OCI-LY7 (cell line): ENCODE measurements around the gene RADIL. TPM values are rescaled to one million over a fixed set of nuclear protein-coding genes. Genes with fewer than 3 reads are reported as not detected.

Source experiments
- BruUV-seq: library from RNA; stranded (reverse); fragments of 400-500 nt; replicated peaks from 2 replicates; lab custom pipeline; 2021; lab: Mats Ljungman, UMichigan
- CTCF ChIA-PET: fragments of 300-600 bp; sonication (Branson Sonifier 250); formaldehyde crosslinking; loops from one replicate; lab custom pipeline; 2022; ENCODE audit warnings: antibody characterized with exemption; ENCODE audit not compliant: unreplicated experiment; lab: Charles Lee
- POLR2A ChIA-PET: fragments of 300-600 bp; sonication (Branson Sonifier 250); formaldehyde crosslinking; loops from one replicate; lab custom pipeline; 2022; ENCODE audit warnings: antibody characterized with exemption; lab: Charles Lee
- DNase-seq: peaks from one replicate; pipeline ENCODE4 v3.0.0-alpha.2; 2015; ENCODE audit warnings: low spot score
- H2AFZ ChIP-seq: fragments of 200-600 bp; sonication (generic), shearing (Covaris generic); 2 replicates; pipeline ENCODE4 v1.6.1; 2014; ENCODE audit warnings: mild to moderate bottlenecking, antibody characterized with exemption, low read length, moderate library complexity
- H3K27ac ChIP-seq: fragments of 200-600 bp; sonication (generic); 2 replicates; pipeline ENCODE4 v1.5.1; 2014; ENCODE audit warnings: mixed run types, low read depth, mild to moderate bottlenecking, moderate library complexity, low read length, inconsistent platforms; ENCODE audit not compliant: poor library complexity, severe bottlenecking
- H3K36me3 ChIP-seq: fragments of 200-600 bp; sonication (generic); 2 replicates; pipeline ENCODE4 v1.6.1; 2014; ENCODE audit warnings: mild to moderate bottlenecking, antibody characterized with exemption, low read length, moderate library complexity, mixed read lengths; ENCODE audit not compliant: insufficient read depth
- H3K4me1 ChIP-seq: fragments of 200-600 bp; sonication (generic); 2 replicates; pipeline ENCODE4 v1.5.1; 2014; ENCODE audit warnings: mild to moderate bottlenecking, low read length; ENCODE audit not compliant: insufficient read depth, poor library complexity, severe bottlenecking
- H3K4me2 ChIP-seq: fragments of 200-600 bp; sonication (generic); 2 replicates; pipeline ENCODE4 v1.6.1; 2014; ENCODE audit warnings: mild to moderate bottlenecking, low read length
- H3K4me3 ChIP-seq: fragments of 200-600 bp; sonication (generic); 2 replicates; pipeline ENCODE4 v1.5.1; 2014; ENCODE audit warnings: mild to moderate bottlenecking, low read depth, low read length; ENCODE audit not compliant: poor library complexity, severe bottlenecking
- H3K79me2 ChIP-seq: fragments of 200-600 bp; sonication (generic); 2 replicates; pipeline ENCODE4 v1.6.1; 2016; ENCODE audit warnings: low read depth, mild to moderate bottlenecking, low read length, moderate library complexity, mixed read lengths; ENCODE audit not compliant: insufficient read depth
- H3K9me2 ChIP-seq: fragments of 200-600 bp; sonication (generic); 2 replicates; pipeline ENCODE4 v1.6.1; 2016; ENCODE audit warnings: mild to moderate bottlenecking, low read length, mixed read lengths; ENCODE audit not compliant: insufficient read depth
- H3K9me3 ChIP-seq: fragments of 200-600 bp; sonication (generic); 2 replicates; pipeline ENCODE4 v1.6.1; 2014; ENCODE audit warnings: mild to moderate bottlenecking, mixed run types, low read length, mixed read lengths
- H4K20me1 ChIP-seq: fragments of 200-600 bp; sonication (generic); 2 replicates; pipeline ENCODE4 v1.6.1; 2014; ENCODE audit warnings: mild to moderate bottlenecking, antibody characterized with exemption, low read length, moderate library complexity, mixed read lengths; ENCODE audit not compliant: insufficient read depth
- CTCF ChIP-seq: fragments of 200-600 bp; sonication (generic); conservative IDR thresholded peaks from 2 replicates; pipeline ENCODE4 v1.5.1; 2014; ENCODE audit warnings: mild to moderate bottlenecking, antibody characterized with exemption, low read length, moderate library complexity, mixed read lengths
- EZH2phosphoT487 ChIP-seq: fragments of 200-600 bp; sonication (generic); IDR thresholded peaks from 2 replicates; pipeline ENCODE4 v1.6.1; 2018; ENCODE audit warnings: low read depth, borderline replicate concordance, mild to moderate bottlenecking, mixed run types, antibody characterized with exemption, low read length, moderate library complexity, mixed read lengths
- intact Hi-C: fragments of 100-400 bp; cut with micrococcal nuclease; formaldehyde crosslinking; loops from one replicate; pipeline ENCODE4 v1.10.0; 2022; ENCODE audit not compliant: unreplicated experiment
- total RNA-seq, 2 experiments: library from RNA; depleted of rRNA in 1 of 2; stranded (reverse); fragments of >200 nt in 1 of 2; shearing (Covaris generic) in 1 of 2; gene quantifications; 2 replicates each; pipeline ENCODE4 v1.2.3, GENCODE V29; 2014 to 2022

Gene RADIL
- total RNA-seq, 2 experiments from 2014 or later, result 0.34 TPM; not detected in 1

- no peaks in the 10 kb centered on the region for H3K79me2 ChIP-seq
- BruUV-seq, result no TSS peak
- H3K4me3 ChIP-seq, result no peak overlapping the region
- no peak overlapping the region for H3K4me2 ChIP-seq
- ChIA-PET POLR2A (no interaction called here), CTCF (no interaction called here)
- no peak for DNase-seq
- H3K4me1 ChIP-seq, result no peaks in the 10 kb centered on the region
- H3K9me2 ChIP-seq, result no peaks in the 10 kb centered on the region
- TF ChIP-seq CTCF (peak; percentile 59), EZH2phosphoT487 (no peak)
- no peak overlapping the region for H3K27ac ChIP-seq
- intact Hi-C loops, result no loop called here
- H4K20me1 ChIP-seq, result no peaks in the 10 kb centered on the region
- H3K36me3 ChIP-seq, result peaks cover 25% of the 10 kb centered on the region
- no peaks in the 10 kb centered on the region for H3K9me3 ChIP-seq
- H2AFZ ChIP-seq, result no peak overlapping the region
Observed at GRCh38 chr7:4765776-4766490, 117.6 kb downstream of the RADIL start.

- Histone ChIP-seq H2AFZ (no peak overlapping the region), H3K4me3 (no peak overlapping the region), H3K27ac (no peak overlapping the region), H3K36me3 (peaks cover 32% of the 10 kb centered on the region), H3K4me2 (no peak overlapping the region), H3K9me3 (no peaks in the 10 kb centered on the region), H3K79me2 (no peaks in the 10 kb centered on the region), H3K4me1 (no peaks in the 10 kb centered on the region), H3K9me2 (no peaks in the 10 kb centered on the region), H4K20me1 (no peaks in the 10 kb centered on the region)
- POLR2A ChIA-PET, result no interaction called here
- BruUV-seq, result no TSS peak
- no peak for DNase-seq
- CTCF ChIA-PET, result no interaction called here
- TF ChIP-seq CTCF (no peak), EZH2phosphoT487 (no peak)
- intact Hi-C loops, result no loop called here
Observed at GRCh38 chr7:4764402-4765007, 119.0 kb downstream of the RADIL start.

GRCh38 chr7:4763794-4764185, 119.7 kb downstream of the RADIL start:
- Histone ChIP-seq H2AFZ (no peak overlapping the region), H3K27ac (no peak overlapping the region), H3K79me2 (no peaks in the 10 kb centered on the region), H3K4me1 (no peaks in the 10 kb centered on the region), H3K4me2 (no peak overlapping the region), H3K36me3 (peaks cover 33% of the 10 kb centered on the region), H4K20me1 (no peaks in the 10 kb centered on the region), H3K9me2 (no peaks in the 10 kb centered on the region), H3K9me3 (no peaks in the 10 kb centered on the region), H3K4me3 (no peak overlapping the region)
- no TSS peak for BruUV-seq
- intact Hi-C loops, result no loop called here
- DNase-seq, result no peak
- POLR2A ChIA-PET, result no interaction called here
- TF ChIP-seq EZH2phosphoT487 (no peak), CTCF (no peak)
- CTCF ChIA-PET, result no interaction called here
